Kidney epithelial cell (primary cell): Measurements from ENCODE around the gene TEDC1. TPM values are rescaled to one million over a fixed set of nuclear protein-coding genes. Genes with fewer than 3 reads are reported as not detected.
"Not testable (repeated sequence)": the region's sequence is repeated elsewhere in the genome, so short reads cannot be mapped to it uniquely, and the experiment has no call there.

ENCODE experiments used
- DNase-seq: peaks from one replicate; pipeline ENCODE4 v3.0.0-alpha.2; 2010; ENCODE audit warnings: low read depth
- H3K27me3 ChIP-seq: 2 replicates; pipeline ENCODE4 v1.6.0; 2011; ENCODE audit warnings: low read length; ENCODE audit not compliant: control insufficient read depth, insufficient read depth
- H3K36me3 ChIP-seq: 2 replicates; pipeline ENCODE4 v1.5.1; 2011; ENCODE audit warnings: low read length; ENCODE audit not compliant: control insufficient read depth, insufficient read depth
- H3K4me3 ChIP-seq: 2 replicates; pipeline ENCODE4 v1.5.1; 2011; ENCODE audit warnings: low read depth, mild to moderate bottlenecking, control low read depth, low read length
- CTCF ChIP-seq: IDR thresholded peaks from 2 replicates; pipeline ENCODE4 v1.5.1; 2011; ENCODE audit warnings: mild to moderate bottlenecking, moderate library complexity, low read length, control low read depth, inconsistent platforms; ENCODE audit not compliant: insufficient read depth, poor library complexity, severe bottlenecking
- total RNA-seq: library from RNA; depleted of rRNA; stranded (reverse); fragments of >200 nt; gene quantifications from 2 replicates; pipeline ENCODE4 v1.2.3, GENCODE V29; 2015

TEDC1 gene
- total RNA-seq, 1 donor from 2014 or later: 7.1 TPM

GRCh38 chr14:105541218-105541875 is 50.3 kb downstream of the TEDC1 start:
- no peak for DNase-seq
- TF ChIP-seq CTCF: no peak
- Histone ChIP-seq H3K4me3 (no peak overlapping the region), H3K27me3 (peaks cover 17% of the 10 kb centered on the region), H3K36me3 (no peaks in the 10 kb centered on the region)

GRCh38 chr14:105545676-105546075 is 54.6 kb downstream of the TEDC1 start:
- H3K27me3 ChIP-seq, H3K4me3 ChIP-seq, H3K36me3 ChIP-seq, DNase-seq: not testable (repeated sequence)

- not testable (repeated sequence) for H3K36me3 ChIP-seq, DNase-seq, H3K4me3 ChIP-seq, H3K27me3 ChIP-seq
Observed at GRCh38 chr14:105546410-105546809, 55.4 kb downstream of the TEDC1 start.

GRCh38 chr14:105547072-105547471 is 56.0 kb downstream of the TEDC1 start:
- not testable (repeated sequence) for H3K4me3 ChIP-seq, H3K36me3 ChIP-seq, DNase-seq, H3K27me3 ChIP-seq

GRCh38 chr14:105547741-105548169 is 56.7 kb downstream of the TEDC1 start:
- Histone ChIP-seq H3K36me3 (no peaks in the 10 kb centered on the region), H3K27me3 (no peaks in the 10 kb centered on the region), H3K4me3 (no peak overlapping the region)
- TF ChIP-seq CTCF: no peak
- DNase-seq: no peak

Other genes with a start within 250 kb of the TEDC1 start
- gene BTBD6, start 242.7 kb upstream of the TEDC1 start, total RNA-seq: 45.8 and 48.9 TPM in 2 replicates
- 33.2 and 48.4 TPM in 2 replicates for gene BRF1, start 190.2 kb upstream of the TEDC1 start, total RNA-seq
- 105 and 114 TPM in 2 replicates for gene PACS2, start 176.5 kb upstream of the TEDC1 start, total RNA-seq
- gene TEX22, start 92.7 kb upstream of the TEDC1 start, total RNA-seq: 0.27 and 0.46 TPM in 2 replicates
- gene MTA1, start 71.4 kb upstream of the TEDC1 start, total RNA-seq: 68.3 and 75.0 TPM in 2 replicates
- gene CRIP2, start 16.4 kb upstream of the TEDC1 start, total RNA-seq: 101 and 128 TPM in 2 replicates
- 2.0 and 11.1 TPM in 2 replicates for gene CRIP1, start 4.4 kb upstream of the TEDC1 start, total RNA-seq
- gene TMEM121, start 35.3 kb downstream of the TEDC1 start, total RNA-seq: 10.1 and 13.4 TPM in 2 replicates